HG02938 (cell line): ENCODE results near the gene ING5.
"Not testable (repeated sequence)": the region's sequence is repeated elsewhere in the genome, so short reads cannot be mapped to it uniquely, and the experiment has no call there.

Source experiments
- ATAC-seq: cut with Tn5 transposase; IDR thresholded peaks from one replicate; pipeline ENCODE4 v1.9.1; 2021; ENCODE audit warnings: mild to moderate bottlenecking, moderate library complexity; ENCODE audit not compliant: unreplicated experiment

The ING5 gene

GRCh38 chr2:241755777-241756176 is 53.9 kb downstream of the ING5 start:
- no peak for ATAC-seq

- no peak for ATAC-seq
Measured at GRCh38 chr2:241759067-241759807, 57.4 kb downstream of the ING5 start.

- ATAC-seq, result not testable (repeated sequence)
Measured at GRCh38 chr2:241759893-241760292, 58.1 kb downstream of the ING5 start.

- no peak for ATAC-seq
Measured at GRCh38 chr2:241760301-241760771, 58.5 kb downstream of the ING5 start.

- no peak for ATAC-seq
Measured at GRCh38 chr2:241762321-241762932, 60.6 kb downstream of the ING5 start.

GRCh38 chr2:241762933-241763369 is 61.1 kb downstream of the ING5 start:
- ATAC-seq, result no peak

GRCh38 chr2:241763551-241764274 is 61.9 kb downstream of the ING5 start:
- no peak for ATAC-seq

- no peak for ATAC-seq
Measured at GRCh38 chr2:241764275-241765241, 62.7 kb downstream of the ING5 start.

GRCh38 chr2:241767464-241768250 is 65.8 kb downstream of the ING5 start:
- ATAC-seq, result no peak

GRCh38 chr2:241768251-241768711 is 66.4 kb downstream of the ING5 start:
- no peak for ATAC-seq

GRCh38 chr2:241768850-241769249 is 67.0 kb downstream of the ING5 start:
- ATAC-seq, result no peak

GRCh38 chr2:241769819-241770184 is 68.0 kb downstream of the ING5 start:
- ATAC-seq, result no peak

- no peak for ATAC-seq
Measured at GRCh38 chr2:241770185-241770935, 68.5 kb downstream of the ING5 start.

GRCh38 chr2:241770936-241771285 is 69.1 kb downstream of the ING5 start:
- no peak for ATAC-seq

GRCh38 chr2:241771286-241772062 is 69.6 kb downstream of the ING5 start:
- no peak for ATAC-seq

GRCh38 chr2:241772063-241772499 is 70.2 kb downstream of the ING5 start:
- ATAC-seq, result no peak

GRCh38 chr2:241773511-241774418 is 71.9 kb downstream of the ING5 start:
- ATAC-seq, result no peak
